Caki2 (cell line): Measurements from ENCODE around the gene IQGAP2. TPM values are rescaled to one million over a fixed set of nuclear protein-coding genes. Genes with fewer than 3 reads are reported as not detected.

ENCODE experiments used
- DNase-seq: peaks from one replicate; pipeline ENCODE4 v3.0.0-alpha.2; 2015; ENCODE audit warnings: low read depth
- in situ Hi-C: cut with HindIII; loops from 2 replicates; pipeline ENCODE4 v1.10.0; 2016; ENCODE audit warnings: low sequenced_read_pairs, low pct_unique_long_range_greater_than_20kb, mixed read lengths
- total RNA-seq: library from RNA; depleted of rRNA; stranded (reverse); fragments of >200 nt; shearing (Covaris generic); gene quantifications from 2 replicates; pipeline ENCODE4 v1.2.3, GENCODE V29; 2014; ENCODE audit warnings: low replicate concordance

IQGAP2 gene
- total RNA-seq, 1 experiment from 2014 or later, result 0.20 TPM

DNA sequence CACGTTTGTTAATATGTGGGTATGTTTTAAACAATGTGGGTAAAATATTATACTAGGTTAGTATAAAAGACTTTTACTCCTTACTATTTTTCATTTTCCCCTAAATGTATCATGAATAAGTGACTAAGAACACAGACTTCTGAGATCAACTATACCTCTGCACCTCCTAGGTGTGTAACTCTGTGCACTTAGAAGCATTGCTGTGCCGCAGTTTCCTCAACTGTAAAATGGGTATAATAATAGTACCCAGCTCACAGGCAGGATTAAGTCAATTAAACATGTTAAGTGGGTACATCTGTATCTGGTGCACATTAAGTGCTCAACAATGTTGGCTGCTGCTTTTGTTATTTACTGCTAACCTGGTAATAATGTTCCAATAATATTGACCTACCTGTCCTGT is 291.2 kb downstream of the IQGAP2 start:
- in situ Hi-C loops, result no loop called here
- no peak for DNase-seq

- in situ Hi-C loops, result no loop called here
- DNase-seq, result no peak
Measured at GRCh38 chr5:76695346-76695745, 292.3 kb downstream of the IQGAP2 start.

GRCh38 chr5:76696251-76696650 is 293.2 kb downstream of the IQGAP2 start:
- DNase-seq, result no peak

DNA sequence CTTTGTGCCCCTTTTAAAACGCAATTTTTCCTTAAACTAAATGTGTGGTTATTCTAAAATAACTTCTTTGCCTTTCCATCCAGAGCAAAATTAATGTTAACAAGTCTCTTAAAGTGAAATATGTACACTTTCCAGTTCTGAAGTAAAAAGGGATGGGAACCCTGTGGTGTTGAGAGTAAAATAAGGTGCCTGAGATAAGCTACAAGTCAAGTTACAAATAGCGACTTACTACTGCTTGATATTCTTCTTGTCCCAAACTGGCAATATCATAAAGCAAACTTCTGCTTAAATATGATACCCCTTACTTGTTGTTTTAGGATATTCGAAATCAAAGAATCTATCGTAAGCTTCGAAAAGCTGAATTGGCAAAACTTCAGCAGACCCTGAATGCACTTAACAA is 294.6 kb downstream of the IQGAP2 start:
- in situ Hi-C loops, result no loop called here
- no peak for DNase-seq

More at GRCh38 chr5:76696251-76696650, 293.2 kb downstream of the IQGAP2 start:
- in situ Hi-C loops, result no loop called here

GRCh38 chr5:76700571-76700970 is 297.5 kb downstream of the IQGAP2 start:
- in situ Hi-C loops, result no loop called here
- no peak for DNase-seq

DNA sequence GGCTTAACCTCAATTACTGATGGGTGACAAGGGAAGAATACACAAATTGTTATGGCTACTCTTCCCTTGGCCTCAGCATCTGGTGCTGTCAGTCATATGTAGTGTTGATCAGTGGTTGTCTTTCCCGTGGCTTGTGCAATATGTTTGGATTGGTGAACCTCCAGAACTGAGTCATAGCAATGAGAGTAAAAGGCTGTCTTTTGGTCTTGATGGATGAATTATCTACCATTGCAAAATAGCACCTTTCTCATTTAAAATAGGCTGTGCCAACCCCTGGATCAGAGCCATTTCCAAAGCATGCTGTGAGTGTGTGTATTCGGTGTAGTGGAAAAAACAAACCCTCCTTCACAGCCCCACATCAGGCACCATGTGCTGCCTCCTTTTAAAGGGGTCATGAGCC is 298.2 kb downstream of the IQGAP2 start:
- DNase-seq, result peak; percentile 54
- in situ Hi-C loops, result no loop called here

GRCh38 chr5:76703707-76704106 is 300.6 kb downstream of the IQGAP2 start:
- DNase-seq, result no peak
- in situ Hi-C loops, result no loop called here

DNA sequence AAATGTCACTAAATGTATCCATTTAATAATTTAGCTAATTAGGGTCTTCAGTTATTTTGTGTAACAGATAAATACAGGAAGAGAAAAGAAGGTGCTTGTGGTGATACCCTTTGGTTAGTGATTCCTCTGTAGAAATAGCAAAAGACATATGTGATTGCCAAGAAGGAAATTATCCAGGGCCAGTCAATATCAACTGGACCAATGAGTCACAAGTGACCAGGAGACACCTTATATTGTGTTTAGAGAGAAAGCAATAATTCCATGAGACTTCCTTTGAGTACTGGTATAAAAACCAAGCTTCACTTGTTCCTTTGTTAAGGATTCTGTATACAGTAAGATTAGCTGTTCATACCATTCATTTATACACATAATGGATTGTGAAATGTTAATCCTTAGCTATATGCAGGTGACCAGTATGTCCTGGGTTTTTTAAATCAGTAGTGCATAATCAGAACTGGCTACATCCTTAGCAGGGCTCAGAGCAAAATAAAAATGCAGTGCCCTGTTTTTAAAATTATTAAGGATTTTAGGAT is 301.1 kb downstream of the IQGAP2 start:
- DNase-seq, result no peak
- in situ Hi-C loops, result no loop called here

- in situ Hi-C loops, result no loop called here
Measured at GRCh38 chr5:76705574-76705973, 302.5 kb downstream of the IQGAP2 start.

GRCh38 chr5:76709762-76710161 is 306.7 kb downstream of the IQGAP2 start:
- peak; percentile 27 for DNase-seq
- in situ Hi-C loops, result no loop called here

More at GRCh38 chr5:76705574-76705973, 302.5 kb downstream of the IQGAP2 start:
- no peak for DNase-seq

DNA sequence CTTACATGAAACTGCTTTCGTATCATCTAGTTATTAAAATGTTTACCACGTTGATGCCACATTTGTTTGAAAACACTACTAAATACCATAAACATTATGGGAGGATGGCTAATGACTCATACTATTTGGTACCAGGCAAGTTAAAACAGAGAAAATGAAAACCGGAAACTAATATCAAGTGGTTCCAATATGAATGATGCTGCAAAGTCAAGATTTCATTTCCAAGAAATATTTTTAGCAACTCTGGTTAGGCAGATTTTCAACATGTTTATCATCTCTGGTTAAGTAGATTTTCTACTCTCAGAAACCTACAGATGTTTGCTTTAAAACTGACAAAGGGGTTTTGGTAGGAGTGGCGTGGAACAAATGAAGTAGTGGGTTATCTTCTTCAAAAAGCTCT is 307.9 kb downstream of the IQGAP2 start:
- DNase-seq, result no peak

GRCh38 chr5:76714751-76715485 is 311.8 kb downstream of the IQGAP2 start:
- in situ Hi-C loops, result no loop called here
- no peak for DNase-seq

More for the DNA sequence above, 307.9 kb downstream of the IQGAP2 start:
- in situ Hi-C loops, result no loop called here

DNA sequence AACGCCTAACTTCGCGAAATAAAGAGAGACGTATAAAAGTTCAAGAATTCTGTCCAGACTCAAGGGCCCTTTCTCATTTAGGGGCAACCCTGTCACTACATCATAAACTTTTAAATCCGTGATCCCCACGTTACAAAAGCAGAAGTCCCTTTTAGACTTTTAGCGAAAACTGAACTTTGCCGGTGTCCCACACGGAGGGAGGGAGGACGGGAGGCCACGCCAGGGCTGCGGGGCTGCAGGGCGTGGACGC is 312.3 kb downstream of the IQGAP2 start:
- DNase-seq, result peak; percentile 3
- in situ Hi-C loops, result no loop called here

DNA sequence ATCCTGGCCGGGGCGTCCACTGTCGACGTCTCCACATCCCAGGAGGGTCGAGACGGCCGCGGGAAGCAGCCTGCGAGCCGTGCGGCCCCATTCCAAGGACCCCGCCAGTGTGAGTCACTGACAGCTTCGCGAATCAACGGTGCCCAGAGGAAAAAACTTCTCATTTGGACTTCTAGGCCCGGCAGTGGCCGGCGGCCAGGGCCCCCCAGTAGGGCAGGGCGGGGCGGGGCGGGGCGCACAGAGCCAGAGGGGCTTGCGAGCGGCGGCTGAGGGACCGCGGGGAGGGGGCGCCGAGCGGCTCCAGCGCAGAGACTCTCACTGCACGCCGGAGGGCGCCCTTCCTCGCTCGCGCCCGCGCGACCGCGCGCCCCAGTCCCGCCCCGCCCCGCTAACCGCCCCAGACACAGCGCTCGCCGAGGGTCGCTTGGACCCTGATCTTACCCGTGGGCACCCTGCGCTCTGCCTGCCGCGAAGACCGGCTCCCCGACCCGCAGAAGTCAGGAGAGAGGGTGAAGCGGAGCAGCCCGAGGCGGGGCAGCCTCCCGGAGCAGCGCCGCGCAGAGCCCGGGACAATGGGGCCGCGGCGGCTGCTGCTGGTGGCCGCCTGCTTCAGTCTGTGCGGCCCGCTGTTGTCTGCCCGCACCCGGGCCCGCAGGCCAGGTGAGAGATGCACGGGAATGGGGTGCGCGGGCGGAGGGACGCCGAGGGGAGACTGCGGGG is 312.8 kb downstream of the IQGAP2 start, which contains the start of gene F2R:
Gene F2R (plus strand): TSS at position 391 of the 720 bp plus-strand sequence. CDS start 182 bp downstream, at position 573.
- peak; percentile 41 for DNase-seq
- in situ Hi-C loops, result no loop called here

DNA sequence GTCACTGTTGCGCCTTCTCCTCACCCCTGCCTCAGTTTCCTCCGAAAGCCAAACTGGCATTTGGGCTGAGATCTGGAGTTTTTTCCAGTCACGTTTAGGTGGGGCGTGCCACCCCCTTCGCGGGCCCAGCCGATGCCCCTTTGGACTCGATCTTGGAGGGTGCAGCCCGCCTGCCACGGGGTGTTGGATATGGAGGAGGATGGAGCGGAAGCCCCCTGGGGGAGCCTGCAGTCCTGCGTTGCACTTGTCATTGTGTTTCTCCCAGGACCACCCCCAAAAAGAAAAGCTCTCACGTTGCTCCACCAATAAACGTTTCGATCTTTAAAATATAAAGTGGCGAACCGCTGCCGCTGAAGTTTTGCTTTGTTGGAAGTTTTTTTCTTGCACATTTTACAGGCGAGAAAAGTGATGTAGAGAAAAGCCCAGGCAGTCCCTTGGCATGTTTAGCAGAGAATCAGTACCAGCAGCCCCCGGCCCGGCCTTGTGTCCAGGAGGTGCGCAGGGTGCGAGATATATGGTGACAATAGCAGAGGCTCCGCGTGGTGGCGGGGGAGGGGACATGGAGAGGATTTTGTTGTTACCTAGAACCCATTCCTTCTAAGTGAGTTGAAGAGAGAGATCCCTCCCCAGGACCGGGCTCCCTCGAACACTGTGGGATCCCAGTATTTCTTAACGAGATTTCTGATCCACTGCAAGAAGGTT is 313.5 kb downstream of the IQGAP2 start:
- DNase-seq, result no peak
- in situ Hi-C loops, result no loop called here

DNA sequence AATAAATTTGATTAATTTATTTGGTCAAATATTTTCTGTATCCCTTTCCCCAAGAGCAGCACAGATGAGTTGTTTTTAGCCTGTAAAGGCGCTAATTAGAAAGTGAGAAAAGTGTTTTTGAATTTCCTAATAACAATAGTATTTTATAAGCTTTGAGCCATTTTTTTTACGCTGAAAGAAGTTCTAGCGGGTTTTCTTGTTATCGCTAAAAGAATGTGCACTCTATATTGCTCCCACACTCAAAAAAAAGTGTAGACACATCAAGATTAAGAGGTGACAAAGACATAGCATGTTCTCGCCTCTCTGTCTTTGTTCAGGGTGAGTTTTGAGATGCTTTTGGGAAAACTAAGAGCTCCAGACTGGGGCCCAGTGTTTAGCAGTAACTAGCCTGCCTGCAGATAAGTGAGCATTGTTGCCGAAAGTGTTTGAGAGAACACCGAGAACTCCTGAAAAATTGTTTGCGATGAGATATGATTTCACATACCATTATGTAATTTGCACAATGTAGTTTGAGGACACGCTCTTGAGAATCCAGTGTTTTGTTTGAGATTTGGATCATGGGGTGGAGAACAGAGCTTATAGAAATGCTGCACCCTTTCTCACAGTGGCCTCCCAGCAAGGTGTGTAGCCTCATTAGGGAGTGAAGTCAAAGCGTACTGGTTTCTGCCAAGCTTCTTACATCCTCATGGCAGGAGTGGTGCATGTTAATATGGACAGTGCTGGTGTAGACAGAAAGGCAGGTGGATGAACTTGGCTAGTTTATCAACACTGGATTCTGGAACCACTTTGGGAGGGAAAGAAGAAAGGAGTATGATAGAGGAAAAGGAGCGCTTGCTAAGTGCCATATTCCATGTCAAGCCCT is 314.4 kb downstream of the IQGAP2 start:
- in situ Hi-C loops, result no loop called here
- no peak for DNase-seq

DNA sequence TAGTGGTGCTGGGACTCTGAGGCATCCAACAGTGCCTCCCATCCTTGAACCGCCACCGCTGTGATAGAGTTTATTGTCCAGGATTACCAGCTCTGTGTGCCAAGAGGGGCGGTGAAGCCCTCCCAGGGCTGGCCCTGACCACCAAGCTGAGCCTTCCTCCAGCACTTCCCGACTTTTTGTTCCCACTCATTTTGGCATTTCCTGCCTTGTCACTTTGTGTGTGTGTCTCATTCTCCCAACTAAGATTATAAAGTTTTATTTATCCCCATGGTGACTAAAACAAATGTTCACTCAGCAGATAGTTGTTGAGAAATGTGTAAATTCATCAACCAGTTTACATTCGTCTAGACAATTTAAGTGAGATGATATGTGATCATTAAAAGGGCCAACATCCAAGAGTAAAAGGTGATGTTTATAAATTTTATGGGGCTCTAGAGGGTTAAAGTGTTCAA is 315.3 kb downstream of the IQGAP2 start:
- DNase-seq, result no peak
- in situ Hi-C loops, result no loop called here

GRCh38 chr5:76718880-76719279 is 315.8 kb downstream of the IQGAP2 start:
- DNase-seq, result no peak

More at GRCh38 chr5:76718880-76719279, 315.8 kb downstream of the IQGAP2 start:
- in situ Hi-C loops, result no loop called here
